Sigmoid colon (tissue), 4 donors: Measurements from ENCODE around the gene PHF23.

Experiments used
- CTCF ChIP-seq, 4 experiments: fragments of 450-650 bp in 3 of 4; fragments of 200-600 bp in 1 of 4; IDR thresholded peaks; one replicate each; pipeline ENCODE4 v1.5.1; 2016 to 2019; ENCODE audit warnings: antibody characterized with exemption in 4 of 4, mild to moderate bottlenecking in 3 of 4, moderate library complexity in 2 of 4
- EP300 ChIP-seq, 4 donors: sonication (generic); formaldehyde crosslinking; IDR thresholded peaks; one replicate each; pipeline ENCODE4 v1.6.1; 2017; ENCODE audit warnings: antibody characterized with exemption in 4 of 4
- POLR2AphosphoS5 ChIP-seq, 4 donors: sonication (generic); formaldehyde crosslinking; IDR thresholded peaks; one replicate each; pipeline ENCODE4 v1.6.1; 2017; ENCODE audit warnings: antibody characterized with exemption in 4 of 4

GRCh38 chr17:7191571-7192270 is 47.5 kb downstream of the PHF23 start:
- TF ChIP-seq CTCF (IDR thresholded peaks at IDR 0.05) = no peak
- no peak for TF ChIP-seq POLR2AphosphoS5 (IDR thresholded peaks at IDR 0.05)
- no peak for TF ChIP-seq EP300 (IDR thresholded peaks at IDR 0.05)
